ENCODE results near the gene KRTAP17-1. TPM values are rescaled to one million over a fixed set of nuclear protein-coding genes. Genes with fewer than 3 reads are reported as not detected.
A peak's percentile ranks its signal among the peaks of the same experiment; 100 is the strongest.
"Not testable (repeated sequence)": the region's sequence is repeated elsewhere in the genome, so short reads cannot be mapped to it uniquely, and the experiment has no call there.

The KRTAP17-1 gene
- total RNA-seq, 1 donor from 2014 or later = not detected

DNA sequence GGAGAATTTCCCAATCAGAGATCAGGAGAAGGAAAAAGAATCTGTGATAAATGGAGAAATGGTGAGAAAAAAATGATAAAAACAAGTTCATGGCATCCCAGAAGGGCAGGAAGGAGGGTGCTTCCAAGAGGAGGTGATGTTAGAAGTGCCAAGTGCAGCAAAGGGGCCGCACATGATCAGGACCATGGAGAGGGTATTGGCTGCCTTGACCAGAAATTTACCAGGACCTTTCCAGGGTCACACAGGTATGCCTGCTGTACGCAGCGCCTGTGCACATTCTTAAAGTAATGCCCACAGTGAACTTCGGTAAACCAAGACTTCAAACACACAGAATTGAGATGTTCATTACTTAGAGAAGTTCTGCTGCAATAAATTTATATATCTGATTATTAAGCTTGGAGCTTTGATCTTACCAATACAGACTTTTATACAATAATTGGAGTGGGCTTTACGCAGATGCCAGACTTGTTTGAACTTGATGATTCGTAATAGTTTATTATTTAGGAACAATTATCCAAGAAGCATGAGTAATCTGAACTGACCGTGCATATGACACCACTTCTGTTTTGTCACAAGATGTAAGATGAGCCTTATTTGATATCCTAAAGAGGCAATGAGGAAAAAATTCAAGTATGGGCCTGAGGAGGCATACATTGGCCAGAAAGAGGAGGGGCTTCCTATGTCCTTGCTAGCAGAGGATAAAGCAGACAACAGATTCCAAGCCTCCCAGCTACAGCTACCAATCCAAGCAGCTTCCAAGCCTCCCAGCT, 37.3 kb upstream of the KRTAP17-1 start:
- DNase-seq (ENCODE audit: low spot score) = peak; percentile 20
- Mint-ChIP-seq H3K36me3 (ENCODE audit: low read depth, unreplicated experiment) (no peaks in the 10 kb centered on the region), H3K9me3 (ENCODE audit: unreplicated experiment) (no peaks in the 10 kb centered on the region)

DNA sequence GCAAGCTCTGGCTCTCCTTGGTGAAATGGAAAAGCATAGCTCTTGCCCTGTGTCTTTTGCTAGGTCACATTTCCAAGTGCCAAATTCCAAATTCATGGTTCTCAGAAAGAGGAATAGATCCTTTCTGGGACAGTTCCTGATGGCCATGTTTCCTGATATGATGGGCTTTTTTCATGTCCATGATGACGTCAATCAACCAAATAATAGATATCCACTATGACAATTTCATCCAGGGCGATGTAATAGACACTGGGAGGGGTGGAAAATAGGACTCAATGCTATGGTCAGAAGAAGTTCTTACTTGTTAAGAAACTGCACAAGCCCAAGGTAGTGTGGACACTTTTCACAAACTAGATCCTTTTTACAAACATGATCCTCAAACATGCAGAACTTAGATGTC, 35.7 kb upstream of the KRTAP17-1 start:
- DNase-seq (ENCODE audit: low spot score) = no peak
- H3K27ac Mint-ChIP-seq (ENCODE audit: unreplicated experiment) = no peak overlapping the region
- no peaks in the 10 kb centered on the region for H3K9me3 Mint-ChIP-seq (ENCODE audit: unreplicated experiment)
- H3K4me1 Mint-ChIP-seq (ENCODE audit: unreplicated experiment) = no peaks in the 10 kb centered on the region
- no peaks in the 10 kb centered on the region for H3K27me3 Mint-ChIP-seq (ENCODE audit: unreplicated experiment)
- H3K36me3 Mint-ChIP-seq (ENCODE audit: low read depth, unreplicated experiment) = no peaks in the 10 kb centered on the region
- no peak overlapping the region for H3K4me3 Mint-ChIP-seq (ENCODE audit: unreplicated experiment)
- TF ChIP-seq, protein P1, sequence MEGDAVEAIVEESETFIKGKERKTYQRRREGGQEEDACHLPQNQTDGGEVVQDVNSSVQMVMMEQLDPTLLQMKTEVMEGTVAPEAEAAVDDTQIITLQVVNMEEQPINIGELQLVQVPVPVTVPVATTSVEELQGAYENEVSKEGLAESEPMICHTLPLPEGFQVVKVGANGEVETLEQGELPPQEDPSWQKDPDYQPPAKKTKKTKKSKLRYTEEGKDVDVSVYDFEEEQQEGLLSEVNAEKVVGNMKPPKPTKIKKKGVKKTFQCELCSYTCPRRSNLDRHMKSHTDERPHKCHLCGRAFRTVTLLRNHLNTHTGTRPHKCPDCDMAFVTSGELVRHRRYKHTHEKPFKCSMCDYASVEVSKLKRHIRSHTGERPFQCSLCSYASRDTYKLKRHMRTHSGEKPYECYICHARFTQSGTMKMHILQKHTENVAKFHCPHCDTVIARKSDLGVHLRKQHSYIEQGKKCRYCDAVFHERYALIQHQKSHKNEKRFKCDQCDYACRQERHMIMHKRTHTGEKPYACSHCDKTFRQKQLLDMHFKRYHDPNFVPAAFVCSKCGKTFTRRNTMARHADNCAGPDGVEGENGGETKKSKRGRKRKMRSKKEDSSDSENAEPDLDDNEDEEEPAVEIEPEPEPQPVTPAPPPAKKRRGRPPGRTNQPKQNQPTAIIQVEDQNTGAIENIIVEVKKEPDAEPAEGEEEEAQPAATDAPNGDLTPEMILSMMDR (IDR thresholded peaks at IDR 0.05; ENCODE audit: unreplicated experiment) = no peak

More for the DNA sequence above, 37.3 kb upstream of the KRTAP17-1 start:
- TF ChIP-seq, protein P1 (IDR thresholded peaks at IDR 0.05; ENCODE audit: unreplicated experiment) = no peak
- Mint-ChIP-seq H3K27me3 (ENCODE audit: unreplicated experiment) (no peaks in the 10 kb centered on the region), H3K4me3 (ENCODE audit: unreplicated experiment) (no peak overlapping the region), H3K27ac (ENCODE audit: unreplicated experiment) (no peak overlapping the region), H3K4me1 (ENCODE audit: unreplicated experiment) (no peaks in the 10 kb centered on the region)

DNA sequence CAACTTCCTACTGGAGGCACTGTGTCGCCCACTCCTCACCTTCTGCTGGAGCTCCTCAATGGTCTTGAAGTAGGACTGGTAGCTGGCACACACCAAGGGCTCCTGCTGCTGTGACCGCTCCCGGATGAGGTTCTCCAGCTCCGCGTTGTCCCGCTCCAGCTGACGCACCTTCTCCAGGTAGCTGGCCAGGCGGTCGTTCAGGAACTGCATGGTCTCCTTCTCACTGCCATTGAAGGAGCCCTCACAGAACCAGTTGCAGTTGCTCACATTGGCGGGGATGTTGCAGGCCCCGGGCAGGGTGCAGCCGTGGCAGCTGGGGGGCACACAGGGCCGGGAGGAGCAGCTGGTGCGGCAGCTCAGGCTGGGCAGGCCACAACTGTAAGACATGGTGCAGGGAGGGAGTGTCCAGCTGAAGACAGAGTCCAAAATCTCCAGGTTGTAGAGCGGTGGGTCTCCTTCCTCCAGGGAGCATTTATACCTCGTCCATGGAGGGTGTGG, 34.9 kb upstream of the KRTAP17-1 start, which contains the start of gene KRT33A:
Gene KRT33A, minus strand, starts transcription at position 448 of the 498 bp plus-strand sequence. Its CDS starts 61 bp downstream, at position 387.
- not testable (repeated sequence) for H3K4me3 Mint-ChIP-seq (ENCODE audit: unreplicated experiment); H3K27me3 Mint-ChIP-seq (ENCODE audit: unreplicated experiment); H3K9me3 Mint-ChIP-seq (ENCODE audit: unreplicated experiment); H3K4me1 Mint-ChIP-seq (ENCODE audit: unreplicated experiment); H3K27ac Mint-ChIP-seq (ENCODE audit: unreplicated experiment); DNase-seq (ENCODE audit: low spot score); H3K36me3 Mint-ChIP-seq (ENCODE audit: low read depth, unreplicated experiment)

DNA sequence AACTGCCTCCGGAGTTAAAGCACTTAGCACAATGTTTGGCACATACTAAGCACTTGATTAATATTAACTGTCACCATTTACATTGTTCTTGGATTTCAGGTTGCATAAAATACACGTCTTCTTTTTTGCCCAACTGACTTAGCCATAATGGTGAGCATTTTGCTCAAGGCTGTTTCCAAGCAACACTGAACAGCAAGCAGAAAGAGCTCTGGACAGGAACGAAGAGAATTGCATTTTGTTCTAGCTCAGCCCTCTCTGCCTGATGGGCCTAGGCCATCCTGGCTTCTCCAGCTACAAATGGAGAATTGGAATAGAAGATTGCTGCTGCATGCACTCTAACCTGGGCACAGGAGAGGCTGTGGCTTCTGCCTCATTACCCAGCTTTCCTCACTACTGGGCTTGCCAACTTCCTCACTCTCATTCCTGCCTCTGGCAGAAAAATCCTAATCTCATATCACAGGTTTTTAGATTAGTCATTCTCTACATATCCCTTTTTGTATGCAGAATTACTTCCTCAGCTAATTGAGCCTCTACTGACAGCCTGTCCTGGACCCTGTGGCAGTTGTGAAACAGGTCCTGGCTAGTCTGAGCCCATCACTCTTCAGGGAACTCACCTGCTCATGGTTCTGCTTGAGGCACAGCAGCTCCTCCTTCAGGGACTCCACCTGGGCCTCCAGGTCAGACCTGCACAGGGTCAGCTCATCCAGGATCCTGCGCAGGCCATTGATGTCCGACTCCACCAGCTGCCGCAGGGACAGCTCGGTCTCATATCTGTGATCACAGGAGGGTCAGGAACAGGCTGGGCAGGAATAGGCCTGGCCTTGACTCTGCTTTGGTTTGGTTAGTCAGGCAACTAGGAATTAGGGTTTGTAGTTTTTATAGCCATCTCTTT, 32.6 kb upstream of the KRTAP17-1 start:
- H3K9me3 Mint-ChIP-seq (ENCODE audit: unreplicated experiment) = peaks cover 3% of the 10 kb centered on the region
- no peak overlapping the region for H3K27ac Mint-ChIP-seq (ENCODE audit: unreplicated experiment)
- TF ChIP-seq, protein P1 (IDR thresholded peaks at IDR 0.05; ENCODE audit: unreplicated experiment) = no peak
- no peak overlapping the region for H3K4me3 Mint-ChIP-seq (ENCODE audit: unreplicated experiment)
- H3K36me3 Mint-ChIP-seq (ENCODE audit: low read depth, unreplicated experiment) = peaks cover 4% of the 10 kb centered on the region
- DNase-seq (ENCODE audit: low spot score) = no peak
- no peaks in the 10 kb centered on the region for H3K4me1 Mint-ChIP-seq (ENCODE audit: unreplicated experiment)
- H3K27me3 Mint-ChIP-seq (ENCODE audit: unreplicated experiment) = no peaks in the 10 kb centered on the region

DNA sequence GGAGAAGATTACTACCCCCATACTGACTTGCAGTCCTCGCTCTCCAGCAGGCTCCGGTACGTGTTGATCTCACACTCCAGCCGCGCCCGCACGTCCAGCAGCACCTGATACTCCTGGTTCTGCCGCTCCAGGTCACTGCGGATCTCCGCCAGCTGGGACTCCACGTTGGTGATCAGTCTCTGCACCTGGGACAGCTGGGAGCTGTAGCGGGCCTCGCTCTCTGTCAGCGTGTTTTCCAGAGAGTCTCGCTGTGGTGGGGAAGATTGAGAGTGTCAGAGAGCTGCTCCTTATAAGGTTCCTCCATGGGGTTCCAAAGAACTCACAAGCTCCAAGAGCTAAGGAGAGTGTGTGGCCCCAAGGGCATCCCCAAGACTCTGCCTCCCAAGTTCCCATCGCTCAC, 30.9 kb upstream of the KRTAP17-1 start:
- H3K4me1 Mint-ChIP-seq (ENCODE audit: unreplicated experiment); H3K36me3 Mint-ChIP-seq (ENCODE audit: low read depth, unreplicated experiment); H3K9me3 Mint-ChIP-seq (ENCODE audit: unreplicated experiment); H3K27ac Mint-ChIP-seq (ENCODE audit: unreplicated experiment); H3K27me3 Mint-ChIP-seq (ENCODE audit: unreplicated experiment); H3K4me3 Mint-ChIP-seq (ENCODE audit: unreplicated experiment); DNase-seq (ENCODE audit: low spot score): not testable (repeated sequence)

All from endothelial cell (in vitro differentiated cells).